AG04450 (cell line): ENCODE data around the gene CCDC157. TPM values are rescaled to one million over a fixed set of nuclear protein-coding genes. Genes with fewer than 3 reads are reported as not detected.

Experiments
- CTCF ChIA-PET: fragments of 300-600, 350-600 bp; formaldehyde crosslinking; extraction: SDS; loops from one replicate; lab custom pipeline; 2022; ENCODE audit warnings: antibody characterized with exemption, inconsistent platforms; lab: Charles Lee
- POLR2A ChIA-PET: fragments of 350-600 bp; formaldehyde crosslinking; extraction: SDS; loops from one replicate; lab custom pipeline; 2021; ENCODE audit warnings: antibody characterized with exemption, inconsistent platforms; lab: Yijun Ruan, JAX
- DNase-seq: peaks from one replicate; pipeline ENCODE4 v3.0.0-alpha.2; 2011; ENCODE audit warnings: low read depth, low spot score
- H3K27ac ChIP-seq: one replicate; pipeline ENCODE4 v1.5.1; 2012; ENCODE audit warnings: low read depth, low read length, control low read depth
- H3K27me3 ChIP-seq: one replicate; pipeline ENCODE4 v1.6.0; 2012; ENCODE audit warnings: low read length; ENCODE audit not compliant: control insufficient read depth, insufficient read depth
- H3K4me3 ChIP-seq: 2 replicates; pipeline ENCODE4 v1.5.1; 2011; ENCODE audit warnings: mild to moderate bottlenecking, low read depth, low read length, control low read depth
- H3K9me3 ChIP-seq: 2 replicates; pipeline ENCODE4 v1.5.1; 2012; ENCODE audit warnings: low read length; ENCODE audit not compliant: control insufficient read depth, insufficient read depth
- CTCF ChIP-seq: IDR thresholded peaks from 2 replicates; pipeline ENCODE4 v1.5.1; 2011; ENCODE audit warnings: low read depth, low read length, control low read depth, inconsistent platforms
- polyA plus RNA-seq: library from polyadenylated mRNA; depleted of rRNA; stranded (reverse); fragments of >200 nt; gene quantifications from 2 replicates; pipeline ENCODE4 v1.2.3, GENCODE V29; 2011

CCDC157 gene
- polyA plus RNA-seq, 1 experiment: 1.6 TPM

GRCh38 chr22:30357236-30357570 lies 396 bp downstream of the CCDC157 start:
- peak overlapping the region; percentile 92 for H3K4me3 ChIP-seq
- DNase-seq: no peak
- POLR2A ChIA-PET: interaction anchor here (0.6 to 1.7 kb wide), 12 partner anchors 9 to 94 kb away, joined by 3 to 19 read pairs (median 4); partner anchors contain the start of genes CASTOR1 and TBC1D10A
- no peaks in the 10 kb centered on the region for H3K9me3 ChIP-seq
- CTCF ChIA-PET: interaction anchor here (0.9 to 1.8 kb wide), 4 partner anchors 29 to 71 kb away, joined by 3 to 9 read pairs (median 4); partner anchors contain the start of gene CASTOR1
- H3K27ac ChIP-seq: peak overlapping the region; percentile 11
- TF ChIP-seq CTCF: no peak
- no peaks in the 10 kb centered on the region for H3K27me3 ChIP-seq

GRCh38 chr22:30357650-30358215 lies 926 bp downstream of the CCDC157 start:
- H3K9me3 ChIP-seq: no peaks in the 10 kb centered on the region
- TF ChIP-seq CTCF: no peak
- ChIA-PET POLR2A (interaction anchor here (0.9 to 1.7 kb wide), 4 partner anchors 8 to 69 kb away, joined by 4 to 19 read pairs (median 4); partner anchors contain the start of gene CASTOR1), CTCF (no interaction called here)
- no peak overlapping the region for H3K27ac ChIP-seq
- DNase-seq: no peak
- H3K27me3 ChIP-seq: no peaks in the 10 kb centered on the region
- H3K4me3 ChIP-seq: peak overlapping the region; percentile 92; the same call in 1 of the 2 replicates

- H3K4me3 ChIP-seq: no peak overlapping the region
- TF ChIP-seq CTCF: no peak
- CTCF ChIA-PET: interaction anchor here (0.7 kb wide), 1 partner anchor 70 kb away, joined by 3 read pairs; no protein-coding TSS in a partner anchor
- POLR2A ChIA-PET: no interaction called here
- no peak for DNase-seq
- no peak overlapping the region for H3K27ac ChIP-seq
- H3K27me3 ChIP-seq: no peaks in the 10 kb centered on the region
- H3K9me3 ChIP-seq: no peaks in the 10 kb centered on the region
Observed at GRCh38 chr22:30358541-30358940, 1.7 kb downstream of the CCDC157 start.

- CTCF ChIA-PET: no interaction called here
- Histone ChIP-seq H3K27ac (no peak overlapping the region), H3K27me3 (no peaks in the 10 kb centered on the region), H3K9me3 (no peaks in the 10 kb centered on the region), H3K4me3 (no peak overlapping the region)
- no peak for TF ChIP-seq CTCF
- POLR2A ChIA-PET: no interaction called here
- no peak for DNase-seq
Observed at GRCh38 chr22:30361916-30362650, 5.3 kb downstream of the CCDC157 start.
